HepG2 (cell line): Measurements from ENCODE around the gene TBC1D24. TPM values are rescaled to one million over a fixed set of nuclear protein-coding genes. Genes with fewer than 3 reads are reported as not detected.

ENCODE experiments used
- DMAP1 ChIP-seq: IDR thresholded peaks from 2 replicates; pipeline ENCODE4 v1.6.1; 2016
- EP300 ChIP-seq, 3 experiments: sonication (generic) in 1 of 3; formaldehyde crosslinking in 1 of 3; IDR thresholded peaks; 2 replicates each; pipeline versions ENCODE4 v1.5.1 to v1.6.1; 2011 to 2020; ENCODE audit warnings: low read depth in 2 of 3, low read length in 2 of 3, borderline replicate concordance in 1 of 3, improper control_type of control experiment in 1 of 3, mild to moderate bottlenecking in 1 of 3, missing genetic modification reagents in 1 of 3, moderate library complexity in 1 of 3
- HNRNPLL ChIP-seq: fragments of 200-400 bp; formaldehyde crosslinking; IDR thresholded peaks from 2 replicates; pipeline ENCODE4 v1.6.1; 2017; ENCODE audit warnings: mild to moderate bottlenecking, low read depth, low read length; ENCODE audit not compliant: poor library complexity, severe bottlenecking
- JUN ChIP-seq: sonication (generic); formaldehyde crosslinking; IDR thresholded peaks from 2 replicates; pipeline ENCODE4 v1.4.0; 2020; ENCODE audit warnings: mild to moderate bottlenecking, missing genetic modification reagents
- KDM1A ChIP-seq: IDR thresholded peaks from 2 replicates; pipeline ENCODE4 v1.6.1; 2016; ENCODE audit warnings: missing compliant biosample characterization
- MTA3 ChIP-seq: sonication (generic); formaldehyde crosslinking; IDR thresholded peaks from 2 replicates; pipeline ENCODE4 v1.4.0; 2020; ENCODE audit warnings: missing genetic modification reagents
- MYC ChIP-seq: sonication (generic); formaldehyde crosslinking; IDR thresholded peaks from 2 replicates; pipeline ENCODE4 v1.9.0; 2021; ENCODE audit warnings: missing genetic modification reagents, borderline replicate concordance
- NBN ChIP-seq: fragments of 450-650 bp; conservative IDR thresholded peaks from 2 replicates; pipeline ENCODE4 v1.6.1; 2017
- PREB ChIP-seq: sonication (generic); formaldehyde crosslinking; IDR thresholded peaks from 2 replicates; pipeline ENCODE4 v1.4.0; 2020; ENCODE audit warnings: missing genetic modification reagents
- PTBP1 ChIP-seq: fragments of 200-400 bp; formaldehyde crosslinking; IDR thresholded peaks from 2 replicates; pipeline ENCODE4 v1.6.1; 2018; ENCODE audit warnings: low read length, low read depth; ENCODE audit not compliant: poor library complexity, severe bottlenecking
- SNAPC4 ChIP-seq: sonication (generic); formaldehyde crosslinking; IDR thresholded peaks from 2 replicates; pipeline ENCODE4 v1.4.0; 2020; ENCODE audit warnings: mild to moderate bottlenecking, missing genetic modification reagents
- TBX2 ChIP-seq: sonication (generic); formaldehyde crosslinking; IDR thresholded peaks from 2 replicates; pipeline ENCODE4 v1.5.0; 2020; ENCODE audit warnings: missing genetic modification reagents, mild to moderate bottlenecking, borderline replicate concordance
- ZFP36L2 ChIP-seq: sonication (generic); formaldehyde crosslinking; IDR thresholded peaks from 2 replicates; pipeline ENCODE4 v1.4.0; 2020; ENCODE audit warnings: missing genetic modification reagents
- ZFP90 ChIP-seq: sonication (generic); formaldehyde crosslinking; IDR thresholded peaks from 2 replicates; pipeline ENCODE4 v1.8.0; 2022; ENCODE audit warnings: missing genetic modification reagents, mild to moderate bottlenecking, inconsistent platforms, borderline replicate concordance
- ZNF337 ChIP-seq: sonication (generic); formaldehyde crosslinking; IDR thresholded peaks from 2 replicates; pipeline ENCODE4 v1.5.1; 2020; ENCODE audit warnings: missing genetic modification reagents, low read depth, mild to moderate bottlenecking, borderline replicate concordance
- ZSCAN21 ChIP-seq: sonication (generic); formaldehyde crosslinking; IDR thresholded peaks from 2 replicates; pipeline ENCODE4 v1.8.0; 2022; ENCODE audit warnings: mild to moderate bottlenecking, missing genetic modification reagents, moderate library complexity, borderline replicate concordance
- polyA plus RNA-seq, 8 experiments: library from polyadenylated mRNA; depleted of rRNA in 3 of 8; stranded (reverse) in 7 of 8; unstranded in 1 of 8; fragments of >200 nt; fragmentation: Illumina TruSeq in 4 of 8; extraction: Trizol in 4 of 8; gene quantifications; 2 replicates each; pipeline versions ENCODE4 v1.2.1 to v1.2.3, GENCODE V29; 2011 to 2016; ENCODE audit warnings: low read depth in 4 of 8, missing spikeins in 1 of 8, mixed read lengths in 1 of 8; ENCODE audit not compliant: insufficient read depth in 1 of 8
- total RNA-seq, 5 experiments: library from RNA; depleted of rRNA; stranded (reverse); fragments of >200 nt; fragmentation: Illumina TruSeq; extraction: Trizol; gene quantifications; 2 replicates each; pipeline ENCODE4 v1.2.3, GENCODE V29; 2016; ENCODE audit warnings: low read depth in 1 of 5
- TF ChIP-seq, protein P1 (sequence below): sonication (generic); formaldehyde crosslinking; IDR thresholded peaks from 2 replicates; pipeline ENCODE4 v1.4.0; 2020; ENCODE audit warnings: missing genetic modification reagents, mild to moderate bottlenecking, borderline replicate concordance
- TF ChIP-seq, protein P2 (sequence below): sonication (generic); formaldehyde crosslinking; IDR thresholded peaks from 2 replicates; pipeline ENCODE4 v1.5.1; 2020; ENCODE audit warnings: missing genetic modification reagents, mild to moderate bottlenecking, borderline replicate concordance

The TBC1D24 gene
- total and polyA plus RNA-seq, 2 of the 13 experiments (the other 11 are each of a cell fraction or from before 2014, with no cell fraction given): 7.7 to 13.7 TPM

DNA sequence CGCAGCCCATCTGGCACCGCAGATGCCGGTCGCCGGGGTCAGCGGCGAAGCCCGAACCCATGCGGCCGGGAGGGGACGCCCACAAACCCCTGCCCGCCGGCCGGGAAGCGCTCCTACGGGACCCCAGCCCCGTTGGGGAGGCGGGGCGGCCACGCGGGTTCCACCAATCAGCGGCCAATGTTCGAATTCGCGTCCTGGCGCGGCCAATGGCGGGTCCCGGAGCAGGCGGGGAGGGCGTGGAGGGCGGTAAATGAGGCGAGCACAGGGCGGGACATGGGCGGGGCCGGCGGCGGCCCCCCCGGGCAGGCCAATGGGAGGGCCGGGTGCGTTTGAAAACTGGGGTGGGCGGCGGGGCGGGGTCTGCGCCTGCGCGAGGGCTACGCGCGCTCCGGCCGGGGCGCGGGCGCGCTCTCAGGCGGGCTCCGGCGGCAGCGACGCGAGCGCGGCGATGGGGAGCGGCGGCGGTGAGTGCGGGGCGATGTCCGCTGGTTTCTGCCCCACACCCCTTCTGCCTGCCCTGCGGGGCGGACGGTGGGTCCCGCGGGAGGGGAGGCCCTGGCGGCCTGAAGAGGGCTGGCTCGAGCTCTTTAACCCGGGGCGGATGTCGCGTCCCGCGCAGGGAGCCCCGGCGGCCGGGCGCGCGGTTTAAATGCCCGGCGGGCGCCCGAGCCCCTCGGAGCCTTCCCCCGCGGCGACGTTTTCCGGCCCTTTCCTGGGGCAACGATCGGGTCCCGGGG, 45.7 kb upstream of the TBC1D24 start, which contains the start of gene CCNF (continued):
- TF ChIP-seq TBX2: peak; percentile 5; the same call in 1 of the 2 replicates
- TF ChIP-seq PTBP1: no peak
- no peak for TF ChIP-seq NBN
- TF ChIP-seq ZSCAN21: peak; percentile 78; the same call in 1 of the 2 replicates
- peak; percentile 57 for TF ChIP-seq HNRNPLL
- TF ChIP-seq, protein P1, sequence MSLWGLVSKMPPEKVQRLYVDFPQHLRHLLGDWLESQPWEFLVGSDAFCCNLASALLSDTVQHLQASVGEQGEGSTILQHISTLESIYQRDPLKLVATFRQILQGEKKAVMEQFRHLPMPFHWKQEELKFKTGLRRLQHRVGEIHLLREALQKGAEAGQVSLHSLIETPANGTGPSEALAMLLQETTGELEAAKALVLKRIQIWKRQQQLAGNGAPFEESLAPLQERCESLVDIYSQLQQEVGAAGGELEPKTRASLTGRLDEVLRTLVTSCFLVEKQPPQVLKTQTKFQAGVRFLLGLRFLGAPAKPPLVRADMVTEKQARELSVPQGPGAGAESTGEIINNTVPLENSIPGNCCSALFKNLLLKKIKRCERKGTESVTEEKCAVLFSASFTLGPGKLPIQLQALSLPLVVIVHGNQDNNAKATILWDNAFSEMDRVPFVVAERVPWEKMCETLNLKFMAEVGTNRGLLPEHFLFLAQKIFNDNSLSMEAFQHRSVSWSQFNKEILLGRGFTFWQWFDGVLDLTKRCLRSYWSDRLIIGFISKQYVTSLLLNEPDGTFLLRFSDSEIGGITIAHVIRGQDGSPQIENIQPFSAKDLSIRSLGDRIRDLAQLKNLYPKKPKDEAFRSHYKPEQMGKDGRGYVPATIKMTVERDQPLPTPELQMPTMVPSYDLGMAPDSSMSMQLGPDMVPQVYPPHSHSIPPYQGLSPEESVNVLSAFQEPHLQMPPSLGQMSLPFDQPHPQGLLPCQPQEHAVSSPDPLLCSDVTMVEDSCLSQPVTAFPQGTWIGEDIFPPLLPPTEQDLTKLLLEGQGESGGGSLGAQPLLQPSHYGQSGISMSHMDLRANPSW (CRISPR knock-in tag): no peak
- TF ChIP-seq MTA3: no peak
- 0 out of 2 replicates have a peak, but pooled peaks have one; percentile 68 for TF ChIP-seq ZFP90
- no peak for TF ChIP-seq ZNF337 (CRISPR knock-in tag)
- TF ChIP-seq PREB (CRISPR knock-in tag): no peak
- 0 out of 2 replicates have a peak, but pooled peaks have one; percentile 54 for TF ChIP-seq JUN (CRISPR knock-in tag)
- TF ChIP-seq ZFP36L2 (CRISPR knock-in tag): no peak
- no peak for TF ChIP-seq EP300 (IDR thresholded peaks at IDR 0.05; ENCODE audit: low read depth in 2 of 2, low read length in 2 of 2)
- TF ChIP-seq EP300 (CRISPR knock-in tag; IDR thresholded peaks at IDR 0.05; ENCODE audit: borderline replicate concordance): no peak
- TF ChIP-seq KDM1A (CRISPR knock-in tag): no peak
- no peak for TF ChIP-seq SNAPC4
- peak; percentile 87; the same call in 1 of the 2 replicates for TF ChIP-seq DMAP1 (CRISPR knock-in tag)
- TF ChIP-seq, protein P2, sequence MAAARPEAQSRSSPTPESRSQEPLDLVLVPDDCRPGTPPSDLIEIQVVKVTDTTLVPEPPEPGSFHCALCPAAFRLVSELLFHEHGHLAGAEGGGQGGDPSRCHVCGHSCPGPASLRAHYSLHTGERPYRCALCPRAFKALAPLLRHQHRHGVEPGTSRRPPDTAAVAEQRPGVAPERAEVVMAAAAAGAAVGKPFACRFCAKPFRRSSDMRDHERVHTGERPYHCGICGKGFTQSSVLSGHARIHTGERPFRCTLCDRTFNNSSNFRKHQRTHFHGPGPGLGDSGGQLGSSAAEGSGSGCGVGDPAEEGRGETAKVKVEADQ (CRISPR knock-in tag): 0 out of 2 replicates have a peak, but pooled peaks have one; percentile 10
- TF ChIP-seq MYC (CRISPR knock-in tag): peak; percentile 82; the same call in 1 of the 2 replicates
